ENCODE measurements around the gene SREBF1. TPM values are rescaled to one million over a fixed set of nuclear protein-coding genes. Genes with fewer than 3 reads are reported as not detected.

Gene SREBF1
- total and polyA plus RNA-seq, 3 donors from 2014 or later, result 142 to 256 (median 239) TPM

DNA sequence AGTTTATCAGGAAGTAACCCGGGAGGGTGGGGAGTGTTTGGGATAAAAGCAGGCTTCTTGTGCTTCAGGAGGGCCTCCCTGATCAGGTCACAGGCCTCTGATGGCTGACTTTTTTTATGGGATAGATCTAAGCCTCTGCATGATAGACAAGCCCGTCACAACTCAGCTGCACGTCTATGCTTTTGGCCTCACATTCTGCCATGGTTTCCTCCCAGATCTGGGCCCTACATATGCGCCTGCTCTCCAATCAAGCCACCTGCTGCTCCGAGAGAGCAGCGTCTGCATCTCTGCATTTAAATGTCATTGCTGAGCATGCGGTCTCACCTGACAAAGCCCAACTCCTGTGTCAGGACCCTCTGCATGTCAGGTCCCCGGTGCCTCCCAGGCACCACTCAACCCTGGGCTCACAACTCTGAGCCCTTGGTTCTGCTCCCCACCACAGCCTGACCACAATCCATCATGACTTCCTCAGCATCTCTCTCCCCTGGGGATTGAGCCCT is 45.3 kb upstream of the SREBF1 start:
- Histone ChIP-seq H3K36me3 (ENCODE audit: low read depth, missing control alignments) (no peaks in the 10 kb centered on the region), H3K27ac (no peak overlapping the region), H3K27me3 (no peaks in the 10 kb centered on the region), H3K4me3 (no peak overlapping the region), H3K4me1 (peaks cover 17% of the 10 kb centered on the region), H3K9me3 (no peaks in the 10 kb centered on the region)
- intact Hi-C loops (cut with DNase I; ENCODE audit: low total_unique reads), result no loop called here
- DNase-seq, result no peak
- 80 to 88% methylated on average over 8 of the region's 8 CpGs for WGBS, 2 donors
- TF ChIP-seq, protein P1, sequence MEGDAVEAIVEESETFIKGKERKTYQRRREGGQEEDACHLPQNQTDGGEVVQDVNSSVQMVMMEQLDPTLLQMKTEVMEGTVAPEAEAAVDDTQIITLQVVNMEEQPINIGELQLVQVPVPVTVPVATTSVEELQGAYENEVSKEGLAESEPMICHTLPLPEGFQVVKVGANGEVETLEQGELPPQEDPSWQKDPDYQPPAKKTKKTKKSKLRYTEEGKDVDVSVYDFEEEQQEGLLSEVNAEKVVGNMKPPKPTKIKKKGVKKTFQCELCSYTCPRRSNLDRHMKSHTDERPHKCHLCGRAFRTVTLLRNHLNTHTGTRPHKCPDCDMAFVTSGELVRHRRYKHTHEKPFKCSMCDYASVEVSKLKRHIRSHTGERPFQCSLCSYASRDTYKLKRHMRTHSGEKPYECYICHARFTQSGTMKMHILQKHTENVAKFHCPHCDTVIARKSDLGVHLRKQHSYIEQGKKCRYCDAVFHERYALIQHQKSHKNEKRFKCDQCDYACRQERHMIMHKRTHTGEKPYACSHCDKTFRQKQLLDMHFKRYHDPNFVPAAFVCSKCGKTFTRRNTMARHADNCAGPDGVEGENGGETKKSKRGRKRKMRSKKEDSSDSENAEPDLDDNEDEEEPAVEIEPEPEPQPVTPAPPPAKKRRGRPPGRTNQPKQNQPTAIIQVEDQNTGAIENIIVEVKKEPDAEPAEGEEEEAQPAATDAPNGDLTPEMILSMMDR (IDR thresholded peaks at IDR 0.05), result no peak
- TF ChIP-seq POLR2A (IDR thresholded peaks at IDR 0.05), result no peak

DNA sequence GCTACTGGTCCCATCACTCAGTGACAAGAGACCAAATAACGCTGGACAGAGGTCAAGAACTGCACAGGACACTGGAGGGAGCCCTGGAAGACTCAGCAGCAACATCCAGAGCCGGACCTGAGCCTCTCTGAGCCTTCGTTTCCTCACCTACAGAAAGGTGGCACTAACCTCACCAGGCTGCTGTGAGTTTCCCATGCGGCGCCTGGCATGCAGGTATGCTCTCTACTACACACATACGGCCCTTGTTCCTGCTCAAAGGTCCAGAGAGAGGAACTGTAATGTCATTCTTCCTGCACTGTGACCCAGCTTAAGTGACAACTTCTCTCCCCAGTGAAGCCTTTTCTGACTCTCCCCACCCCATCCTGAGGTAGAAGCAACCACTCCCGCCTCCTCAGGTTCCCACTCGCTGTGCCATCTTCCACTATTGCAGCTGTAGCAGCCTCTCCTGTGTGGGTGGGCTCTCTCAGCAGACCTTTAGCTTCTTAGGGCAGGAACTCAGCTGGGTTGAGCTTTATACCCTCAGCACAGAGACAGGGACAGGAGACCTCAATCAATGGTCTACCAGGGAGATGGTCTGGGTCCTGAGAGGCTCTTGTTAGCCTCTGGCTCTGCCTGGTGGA is 43.9 kb upstream of the SREBF1 start:
- Histone ChIP-seq H3K4me3 (no peak overlapping the region), H3K4me1 (peaks cover 18% of the 10 kb centered on the region), H3K36me3 (ENCODE audit: low read depth, missing control alignments) (no peaks in the 10 kb centered on the region), H3K27ac (no peak overlapping the region), H3K9me3 (no peaks in the 10 kb centered on the region), H3K27me3 (no peaks in the 10 kb centered on the region)
- no peak for DNase-seq
- intact Hi-C loops (cut with DNase I; ENCODE audit: low total_unique reads), result no loop called here
- no peak for TF ChIP-seq POLR2A (IDR thresholded peaks at IDR 0.05)
- TF ChIP-seq, protein P1 (IDR thresholded peaks at IDR 0.05), result no peak
- 95 to 97% methylated on average over 8 of the region's 8 CpGs for WGBS, 2 donors

DNA sequence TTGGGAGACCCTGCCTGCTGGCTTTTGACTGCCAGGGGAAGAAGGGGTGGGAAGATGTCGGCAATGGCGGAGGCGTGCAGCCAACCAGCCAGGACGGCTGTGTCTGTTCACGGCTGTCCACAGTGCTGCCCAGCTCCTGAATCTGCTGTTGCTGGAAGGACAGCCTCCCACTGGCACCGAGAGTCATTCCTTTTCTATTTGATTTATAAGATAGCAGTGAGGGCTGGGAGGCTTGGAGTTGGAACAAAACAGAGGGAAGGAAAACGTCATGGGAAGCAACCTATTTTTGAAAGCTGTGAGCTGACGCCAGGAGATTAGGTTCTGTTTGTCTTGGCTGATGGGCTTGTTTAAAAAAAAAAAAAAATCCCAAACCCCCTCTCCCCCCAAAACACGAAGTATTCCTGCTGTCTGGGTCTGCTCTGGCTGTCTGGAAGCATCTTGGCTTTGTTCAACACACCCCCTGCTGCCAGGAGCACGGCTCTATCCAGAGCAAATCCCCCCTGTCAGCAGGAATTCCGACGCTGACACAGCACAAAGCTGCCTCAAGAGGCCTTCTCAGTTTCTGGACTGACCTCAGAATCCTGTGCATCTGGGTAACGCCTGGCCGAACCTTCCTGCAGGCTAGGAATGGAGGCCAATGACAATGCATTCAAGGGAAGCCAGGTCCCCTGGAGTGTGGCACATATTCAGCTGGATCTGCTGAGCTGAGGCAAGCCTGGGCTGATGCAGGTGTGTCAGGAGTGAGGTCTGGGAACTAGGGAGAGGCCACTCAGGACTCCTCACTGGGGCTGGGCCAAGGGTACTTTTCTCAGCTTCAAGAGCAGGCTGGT is 41.0 kb upstream of the SREBF1 start:
- Histone ChIP-seq H3K4me1 (peaks cover 18% of the 10 kb centered on the region), H3K4me3 (no peak overlapping the region), H3K27me3 (no peaks in the 10 kb centered on the region), H3K36me3 (ENCODE audit: low read depth, missing control alignments) (no peaks in the 10 kb centered on the region), H3K27ac (peak overlapping the region in 1 of 2 donors; percentile 80), H3K9me3 (no peaks in the 10 kb centered on the region)
- intact Hi-C loops (cut with DNase I; ENCODE audit: low total_unique reads), result no loop called here
- no peak for TF ChIP-seq POLR2A (IDR thresholded peaks at IDR 0.05)
- TF ChIP-seq, protein P1 (IDR thresholded peaks at IDR 0.05), result no peak
- peak; percentile 77 for DNase-seq
- 42 to 43% methylated on average over 13 to 14 of the region's 14 CpGs for WGBS, 2 donors

DNA sequence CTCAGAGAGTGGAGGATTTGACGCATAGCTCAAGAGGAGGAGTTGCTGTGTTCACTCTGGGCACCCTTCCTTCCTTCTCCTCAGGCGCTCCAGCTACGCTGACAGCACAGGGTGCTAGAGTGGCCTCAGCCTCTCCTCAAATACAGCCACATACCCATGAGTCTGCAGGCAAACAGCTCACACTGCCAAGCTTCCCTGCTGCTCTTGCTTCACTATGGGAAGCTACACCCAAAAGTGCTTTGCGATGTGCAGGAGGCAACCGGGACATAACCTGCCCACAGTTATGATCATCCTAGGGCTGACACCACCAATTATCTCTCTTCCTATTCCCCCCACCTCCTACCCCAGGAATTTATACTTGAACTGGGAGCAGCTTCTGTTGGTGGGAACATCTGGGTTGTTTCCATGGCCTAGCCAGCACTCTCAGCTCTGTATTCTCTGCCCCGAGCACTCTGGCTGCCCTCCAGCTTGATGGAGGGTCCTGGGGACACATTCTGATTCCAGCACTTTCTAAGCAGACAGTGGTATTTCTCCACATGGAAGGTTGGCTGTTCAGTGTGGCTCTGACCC is 40.3 kb upstream of the SREBF1 start:
- Histone ChIP-seq H3K27ac (peak overlapping the region in 1 of 2 donors; percentile 80), H3K27me3 (no peaks in the 10 kb centered on the region), H3K36me3 (ENCODE audit: low read depth, missing control alignments) (no peaks in the 10 kb centered on the region), H3K4me3 (no peak overlapping the region), H3K4me1 (peaks cover 18% of the 10 kb centered on the region), H3K9me3 (no peaks in the 10 kb centered on the region)
- TF ChIP-seq POLR2A (IDR thresholded peaks at IDR 0.05), result no peak
- TF ChIP-seq, protein P1 (IDR thresholded peaks at IDR 0.05), result no peak
- intact Hi-C loops (cut with DNase I; ENCODE audit: low total_unique reads), result no loop called here
- peak; percentile 39 for DNase-seq
- 58 to 73% methylated on average over 6 of the region's 6 CpGs for WGBS, 2 donors
